Measurements from ENCODE around the gene PIGK. TPM values are rescaled to one million over a fixed set of nuclear protein-coding genes. Genes with fewer than 3 reads are reported as not detected.

The PIGK gene
- total RNA-seq, 1 experiment from 2014 or later, result 21.5 TPM

DNA sequence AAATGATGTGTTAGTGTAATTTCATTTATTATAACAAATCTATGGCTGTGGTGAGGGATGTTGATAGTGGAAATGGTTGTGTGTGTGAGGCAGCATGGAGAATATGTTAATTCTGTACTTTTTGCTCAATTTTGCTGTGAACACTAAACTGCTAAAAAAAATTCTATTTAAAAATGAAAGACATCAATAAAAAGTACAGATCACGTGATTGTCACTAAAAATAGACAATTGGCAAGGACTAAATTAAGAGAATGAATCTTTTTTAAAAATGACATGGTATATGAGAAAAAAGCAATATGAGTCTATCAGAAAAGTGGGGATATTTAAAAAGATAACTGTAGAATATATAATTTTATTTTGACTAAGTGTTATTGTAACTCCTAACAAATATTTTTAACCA, 15.7 kb upstream of the PIGK start:
- no peaks in the 10 kb centered on the region for H3F3A ChIP-seq (ENCODE audit: insufficient read depth, low read depth)
- H3K27me3 ChIP-seq (ENCODE audit: insufficient read depth, low read depth), result no peaks in the 10 kb centered on the region
- no TSS peak for BruUV-seq (replicated peaks)

DNA sequence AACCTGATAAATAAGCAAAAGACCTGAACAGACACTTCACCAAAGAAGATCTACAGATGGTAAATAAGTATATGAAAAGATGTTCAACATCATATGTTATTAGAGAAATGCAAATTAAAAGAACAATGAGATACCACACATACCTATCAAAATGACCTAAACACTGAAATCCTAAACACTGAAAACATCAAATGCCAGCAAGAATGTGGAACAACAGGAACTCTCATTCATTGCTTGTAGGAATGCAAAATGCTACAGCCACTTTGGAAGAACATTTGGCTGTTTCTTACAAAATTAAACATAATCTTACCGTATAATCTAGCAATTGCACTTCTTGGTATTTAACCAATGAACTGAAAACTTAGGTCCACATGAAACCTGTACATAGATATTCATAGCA, 14.9 kb upstream of the PIGK start:
- H2AFZ ChIP-seq, result no peak overlapping the region
- no peaks in the 10 kb centered on the region for H3K4me1 ChIP-seq (replicated peaks; ENCODE audit: insufficient read depth)
- no peaks in the 10 kb centered on the region for H4K20me1 ChIP-seq (ENCODE audit: insufficient read depth)
- no peak overlapping the region for H3K4me2 ChIP-seq
- no TSS peak for BruUV-seq (replicated peaks)
- H3K9me3 ChIP-seq (ENCODE audit: insufficient read depth, low read depth), result no peaks in the 10 kb centered on the region
- H3K9me2 ChIP-seq (ENCODE audit: insufficient read depth), result peaks cover 6% of the 10 kb centered on the region; the same call in 1 of the 2 replicates
- no peak for DNase-seq
- no peak overlapping the region for H3K27ac ChIP-seq
- no peaks in the 10 kb centered on the region for H3K27me3 ChIP-seq (ENCODE audit: insufficient read depth, low read depth)
- ChIA-PET POLR2A (ENCODE audit: unreplicated experiment) (no interaction called here), CTCF (no interaction called here)
- H3K79me2 ChIP-seq (ENCODE audit: low read depth), result no peaks in the 10 kb centered on the region
- H3K36me3 ChIP-seq (ENCODE audit: low read depth), result no peaks in the 10 kb centered on the region
- no peaks in the 10 kb centered on the region for H3F3A ChIP-seq (ENCODE audit: insufficient read depth, low read depth)
- H3K4me3 ChIP-seq, result no peak overlapping the region
- intact Hi-C loops (cut with micrococcal nuclease; ENCODE audit: unreplicated experiment), result no loop called here
- TF ChIP-seq CTCF (conservative IDR thresholded peaks at IDR 0.05), result no peak
- TF ChIP-seq EZH2 (IDR thresholded peaks at IDR 0.05; ENCODE audit: low read depth), result no peak

More for the DNA sequence above, 15.7 kb upstream of the PIGK start:
- Histone ChIP-seq H3K27ac (no peak overlapping the region), H3K4me2 (no peak overlapping the region), H3K4me3 (no peak overlapping the region), H2AFZ (no peak overlapping the region), H3K36me3 (ENCODE audit: low read depth) (no peaks in the 10 kb centered on the region), H3K9me3 (ENCODE audit: insufficient read depth, low read depth) (no peaks in the 10 kb centered on the region), H3K9me2 (ENCODE audit: insufficient read depth) (peaks cover 6% of the 10 kb centered on the region; the same call in 1 of the 2 replicates), H4K20me1 (ENCODE audit: insufficient read depth) (no peaks in the 10 kb centered on the region), H3K4me1 (replicated peaks; ENCODE audit: insufficient read depth) (no peaks in the 10 kb centered on the region), H3K79me2 (ENCODE audit: low read depth) (no peaks in the 10 kb centered on the region)
- ChIA-PET CTCF (no interaction called here), POLR2A (ENCODE audit: unreplicated experiment) (no interaction called here)
- intact Hi-C loops (cut with micrococcal nuclease; ENCODE audit: unreplicated experiment), result no loop called here
- TF ChIP-seq CTCF (conservative IDR thresholded peaks at IDR 0.05), result no peak
- TF ChIP-seq EZH2 (IDR thresholded peaks at IDR 0.05; ENCODE audit: low read depth), result no peak
- DNase-seq, result no peak

DNA sequence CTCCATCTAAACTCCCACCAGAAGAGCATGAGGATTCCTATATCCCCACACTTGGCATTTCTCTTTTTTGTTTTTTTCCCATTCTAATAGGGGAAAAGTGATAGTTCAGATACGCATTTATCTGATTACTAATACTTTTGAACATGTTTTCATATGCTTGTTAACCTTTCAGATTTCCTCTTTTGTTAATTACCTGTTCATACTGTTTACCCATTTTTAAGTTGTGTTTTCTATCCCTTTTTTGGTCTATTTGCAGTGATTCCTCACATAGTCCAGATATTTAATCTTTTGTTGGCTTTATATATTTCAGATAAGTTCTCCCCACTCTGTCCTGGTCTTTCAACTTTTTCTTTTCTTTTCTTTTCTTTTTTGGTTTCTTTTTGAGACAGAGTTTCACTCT, 13.6 kb upstream of the PIGK start:
- Histone ChIP-seq H3K4me1 (replicated peaks; ENCODE audit: insufficient read depth) (no peaks in the 10 kb centered on the region), H4K20me1 (ENCODE audit: insufficient read depth) (no peaks in the 10 kb centered on the region), H3K4me3 (no peak overlapping the region), H3K36me3 (ENCODE audit: low read depth) (no peaks in the 10 kb centered on the region), H3K27me3 (ENCODE audit: insufficient read depth, low read depth) (no peaks in the 10 kb centered on the region), H2AFZ (no peak overlapping the region), H3K9me3 (ENCODE audit: insufficient read depth, low read depth) (no peaks in the 10 kb centered on the region), H3F3A (ENCODE audit: insufficient read depth, low read depth) (no peaks in the 10 kb centered on the region), H3K79me2 (ENCODE audit: low read depth) (no peaks in the 10 kb centered on the region), H3K4me2 (no peak overlapping the region), H3K27ac (no peak overlapping the region), H3K9me2 (ENCODE audit: insufficient read depth) (peaks cover 6% of the 10 kb centered on the region; the same call in 1 of the 2 replicates)
- BruUV-seq (replicated peaks), result no TSS peak
- POLR2A ChIA-PET (ENCODE audit: unreplicated experiment), result no interaction called here
- CTCF ChIA-PET, result no interaction called here
- TF ChIP-seq EZH2 (IDR thresholded peaks at IDR 0.05; ENCODE audit: low read depth), result no peak
- TF ChIP-seq CTCF (conservative IDR thresholded peaks at IDR 0.05), result no peak
- DNase-seq, result no peak
- intact Hi-C loops (cut with micrococcal nuclease; ENCODE audit: unreplicated experiment), result no loop called here
